ENCODE measurements around the gene HTR1A.

GRCh38 chr5:63923914-63924313 is 38.3 kb downstream of the HTR1A start:
- TF ChIP-seq POLR2A (IDR thresholded peaks at IDR 0.05; ENCODE audit: low read depth, low read length), result no peak
- no peak for TF ChIP-seq TAF1 (IDR thresholded peaks at IDR 0.05; ENCODE audit: borderline replicate concordance, low read depth, low read length)
- TF ChIP-seq POLR2AphosphoS5 (IDR thresholded peaks at IDR 0.05; ENCODE audit: low read depth, low read length), result no peak
